Measurements from ENCODE around the gene ENTPD7. TPM values are rescaled to one million over a fixed set of nuclear protein-coding genes. Genes with fewer than 3 reads are reported as not detected.
A peak's percentile ranks its signal among the peaks of the same experiment; 100 is the strongest.

Gene ENTPD7
- total and polyA plus RNA-seq, 9 of the 15 experiments (the other 6 are each of a cell fraction or from before 2014, with no cell fraction given) = 1.4 to 13.9 (median 8.5) TPM

- TF ChIP-seq, protein P1, sequence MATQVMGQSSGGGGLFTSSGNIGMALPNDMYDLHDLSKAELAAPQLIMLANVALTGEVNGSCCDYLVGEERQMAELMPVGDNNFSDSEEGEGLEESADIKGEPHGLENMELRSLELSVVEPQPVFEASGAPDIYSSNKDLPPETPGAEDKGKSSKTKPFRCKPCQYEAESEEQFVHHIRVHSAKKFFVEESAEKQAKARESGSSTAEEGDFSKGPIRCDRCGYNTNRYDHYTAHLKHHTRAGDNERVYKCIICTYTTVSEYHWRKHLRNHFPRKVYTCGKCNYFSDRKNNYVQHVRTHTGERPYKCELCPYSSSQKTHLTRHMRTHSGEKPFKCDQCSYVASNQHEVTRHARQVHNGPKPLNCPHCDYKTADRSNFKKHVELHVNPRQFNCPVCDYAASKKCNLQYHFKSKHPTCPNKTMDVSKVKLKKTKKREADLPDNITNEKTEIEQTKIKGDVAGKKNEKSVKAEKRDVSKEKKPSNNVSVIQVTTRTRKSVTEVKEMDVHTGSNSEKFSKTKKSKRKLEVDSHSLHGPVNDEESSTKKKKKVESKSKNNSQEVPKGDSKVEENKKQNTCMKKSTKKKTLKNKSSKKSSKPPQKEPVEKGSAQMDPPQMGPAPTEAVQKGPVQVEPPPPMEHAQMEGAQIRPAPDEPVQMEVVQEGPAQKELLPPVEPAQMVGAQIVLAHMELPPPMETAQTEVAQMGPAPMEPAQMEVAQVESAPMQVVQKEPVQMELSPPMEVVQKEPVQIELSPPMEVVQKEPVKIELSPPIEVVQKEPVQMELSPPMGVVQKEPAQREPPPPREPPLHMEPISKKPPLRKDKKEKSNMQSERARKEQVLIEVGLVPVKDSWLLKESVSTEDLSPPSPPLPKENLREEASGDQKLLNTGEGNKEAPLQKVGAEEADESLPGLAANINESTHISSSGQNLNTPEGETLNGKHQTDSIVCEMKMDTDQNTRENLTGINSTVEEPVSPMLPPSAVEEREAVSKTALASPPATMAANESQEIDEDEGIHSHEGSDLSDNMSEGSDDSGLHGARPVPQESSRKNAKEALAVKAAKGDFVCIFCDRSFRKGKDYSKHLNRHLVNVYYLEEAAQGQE (IDR thresholded peaks at IDR 0.05; ENCODE audit: borderline replicate concordance) = peak; percentile 72
- TF ChIP-seq, protein P1 (CRISPR knock-in tag; IDR thresholded peaks at IDR 0.05; ENCODE audit: low read depth) = no peak
Observed at GRCh38 chr10:99711129-99711719, 51.9 kb downstream of the ENTPD7 start (continued).
